NCI-H1694 (cell line): ENCODE results near the gene NCAM2.
"Not testable (repeated sequence)": the region's sequence is repeated elsewhere in the genome, so short reads cannot be mapped to it uniquely, and the experiment has no call there.

Experiments
- DNase-seq: peaks from one replicate; lab custom pipeline; 2025; lab: John Stamatoyannopoulos, UW

Gene NCAM2

GRCh38 chr21:21309510-21309909, 311.3 kb downstream of the NCAM2 start:
- no peak for DNase-seq

- DNase-seq, result no peak
These were observed 326.1 kb downstream of the NCAM2 start for GRCh38 chr21:21324297-21324696.

GRCh38 chr21:21332492-21332891, 334.3 kb downstream of the NCAM2 start:
- no peak for DNase-seq

DNA sequence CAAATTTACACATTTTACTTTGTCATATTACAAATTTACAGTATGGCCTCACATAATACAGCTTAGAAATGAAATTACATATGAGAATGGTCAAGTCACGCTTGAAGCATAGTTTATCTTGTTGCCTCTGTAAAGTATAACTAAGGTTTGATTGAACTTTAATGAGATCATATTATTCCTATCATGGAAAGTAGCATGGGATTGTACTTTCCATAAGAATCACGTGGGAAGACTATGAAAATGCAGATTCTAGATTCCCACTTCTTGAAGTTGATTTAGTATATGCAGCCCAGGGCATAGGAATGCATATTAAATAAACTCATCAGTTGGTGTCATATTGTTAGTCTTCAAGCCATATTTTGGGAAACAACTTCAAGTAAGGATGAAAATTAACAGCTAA, 342.8 kb downstream of the NCAM2 start:
- DNase-seq, result no peak

DNA sequence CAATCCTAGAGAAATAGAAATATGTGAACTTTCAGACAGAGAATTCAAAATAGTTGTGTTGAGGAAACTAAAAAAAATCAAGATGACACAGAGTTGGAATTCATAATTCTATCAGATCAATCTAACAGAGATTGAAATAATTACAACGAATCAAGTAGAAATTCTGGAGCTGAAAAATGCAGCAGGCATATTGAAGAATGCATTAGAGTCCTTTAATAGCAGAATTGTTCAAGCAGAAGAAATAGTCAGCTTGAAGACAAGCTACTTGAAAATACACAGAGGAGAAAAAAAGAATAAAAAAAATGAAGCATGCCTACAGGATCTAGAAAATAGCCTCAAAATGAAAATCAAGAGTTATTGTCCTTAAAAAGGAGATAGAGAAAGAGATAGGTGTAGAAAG, 347.1 kb downstream of the NCAM2 start:
- DNase-seq, result no peak

DNA sequence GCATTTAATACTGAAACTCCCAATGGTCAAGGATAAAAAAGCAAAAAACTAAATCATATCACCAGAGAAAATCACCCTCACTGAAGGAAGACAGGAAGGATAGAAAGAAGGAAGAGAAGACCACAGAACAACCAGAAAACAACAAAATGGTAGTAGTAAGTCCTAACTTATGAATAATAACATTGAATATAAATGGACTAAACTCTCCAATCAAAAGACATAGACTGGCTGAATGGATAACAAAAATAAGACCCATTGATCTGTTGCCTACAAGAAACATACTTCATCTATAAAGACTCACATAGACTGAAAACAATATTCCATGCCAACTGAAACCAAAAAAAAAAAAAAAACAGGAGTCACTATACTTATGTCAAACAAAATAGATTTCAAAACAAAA, 347.7 kb downstream of the NCAM2 start:
- no peak for DNase-seq

- DNase-seq, result no peak
These were observed 368.1 kb downstream of the NCAM2 start for GRCh38 chr21:21366277-21366676.

DNA sequence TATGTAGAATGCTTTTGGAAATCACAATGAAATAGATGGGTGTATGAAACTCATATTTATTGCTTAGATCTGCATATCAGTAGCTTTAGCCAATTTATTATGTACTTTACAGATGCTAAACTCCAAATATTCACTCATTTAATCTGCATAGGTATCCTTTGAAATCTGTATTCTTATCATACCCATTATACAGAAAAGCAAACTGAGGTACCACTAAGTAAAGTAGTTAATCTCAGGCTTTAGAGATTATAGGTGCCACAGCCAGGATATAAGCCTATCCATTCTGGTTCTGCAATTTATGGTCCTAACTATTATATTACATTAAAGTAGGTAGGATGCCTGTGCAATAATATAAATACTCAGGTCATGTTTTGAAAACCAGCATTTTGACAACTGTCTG, 369.4 kb downstream of the NCAM2 start:
- DNase-seq, result no peak

GRCh38 chr21:21373969-21374368, 375.8 kb downstream of the NCAM2 start:
- DNase-seq, result no peak

DNA sequence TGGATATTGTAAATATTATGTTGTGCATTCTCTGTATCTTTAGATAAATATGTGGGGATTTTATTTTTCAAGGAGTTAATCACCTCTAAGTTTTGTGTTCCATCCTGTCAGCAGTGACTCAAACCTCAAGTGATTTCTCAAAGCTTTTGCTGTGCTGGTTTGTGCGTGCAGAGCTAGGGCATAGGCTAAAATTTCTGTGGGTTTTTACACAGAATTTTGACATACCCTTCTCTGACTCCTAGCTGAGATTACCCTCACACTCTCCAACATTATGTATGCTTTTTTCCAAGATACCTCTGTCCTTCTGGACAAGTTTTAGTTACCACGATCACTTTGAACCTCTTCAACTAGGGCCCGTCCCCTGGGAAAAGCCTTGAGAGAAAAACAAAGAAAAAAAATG, 384.9 kb downstream of the NCAM2 start:
- no peak for DNase-seq

- DNase-seq, result no peak
These were observed 386.8 kb downstream of the NCAM2 start for GRCh38 chr21:21384977-21385376.

GRCh38 chr21:21385404-21385803, 387.2 kb downstream of the NCAM2 start:
- no peak for DNase-seq

DNA sequence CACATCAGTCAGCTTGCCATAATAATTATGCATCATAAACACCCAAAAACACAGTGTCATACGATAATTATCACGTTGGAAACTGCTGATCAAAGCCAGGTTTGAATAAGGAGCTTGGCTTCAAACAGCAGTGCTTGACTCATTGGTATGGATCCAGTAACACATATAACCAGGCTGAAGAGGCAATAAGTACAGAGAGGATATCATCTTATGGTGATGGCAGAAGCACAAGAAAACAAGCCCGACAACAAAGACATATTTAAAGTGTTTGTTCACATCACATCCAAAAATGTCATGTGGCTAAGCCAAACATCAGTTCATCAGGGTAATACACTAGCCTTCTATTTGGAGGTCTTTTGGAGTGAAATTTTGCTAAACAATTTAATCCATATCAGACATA, 389.7 kb downstream of the NCAM2 start:
- DNase-seq, result no peak

DNA sequence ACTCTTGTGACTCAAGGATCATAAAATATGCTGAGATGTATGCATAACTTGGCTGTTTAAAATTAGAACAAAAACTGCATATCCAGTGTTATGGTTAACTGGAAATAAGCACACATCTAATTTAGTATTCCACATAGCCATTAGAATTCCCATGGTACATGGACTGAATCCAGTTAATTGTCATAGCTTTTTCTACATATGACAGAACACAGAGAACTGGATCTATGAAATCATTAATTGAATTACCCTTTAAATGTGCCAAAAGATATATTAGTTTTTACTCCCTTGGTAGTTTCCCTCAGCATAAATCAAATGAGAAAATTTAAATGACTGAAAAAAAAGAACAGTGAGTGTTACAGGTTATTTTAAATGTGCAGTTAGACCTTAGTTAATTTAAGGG, 395.9 kb downstream of the NCAM2 start:
- DNase-seq, result no peak

DNA sequence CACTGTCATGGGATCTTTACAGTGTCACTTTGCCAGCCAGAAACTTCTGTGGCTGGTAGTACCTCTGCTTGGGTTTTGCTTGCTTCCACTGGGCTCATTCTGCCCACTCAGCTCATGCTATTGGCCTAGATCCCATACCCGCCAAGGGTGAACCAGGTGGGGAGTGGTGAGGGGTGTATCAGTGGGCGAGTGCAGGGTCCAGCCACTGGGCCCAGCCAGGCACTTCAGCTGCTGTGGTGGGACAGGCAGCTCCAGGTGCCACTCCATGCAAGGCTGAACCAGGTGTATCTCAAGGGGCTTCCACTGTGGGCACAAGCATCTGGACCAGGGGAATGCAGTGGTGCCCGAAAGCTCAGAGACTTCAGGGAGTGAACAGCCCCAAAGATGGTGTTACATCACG, 398.2 kb downstream of the NCAM2 start:
- no peak for DNase-seq

GRCh38 chr21:21397464-21397863, 399.3 kb downstream of the NCAM2 start:
- DNase-seq, result no peak

GRCh38 chr21:21401444-21401843, 403.2 kb downstream of the NCAM2 start:
- DNase-seq, result no peak

- not testable (repeated sequence) for DNase-seq
These were observed 404.0 kb downstream of the NCAM2 start for GRCh38 chr21:21402187-21402586.

- not testable (repeated sequence) for DNase-seq
These were observed 406.1 kb downstream of the NCAM2 start for GRCh38 chr21:21404261-21404660.

DNA sequence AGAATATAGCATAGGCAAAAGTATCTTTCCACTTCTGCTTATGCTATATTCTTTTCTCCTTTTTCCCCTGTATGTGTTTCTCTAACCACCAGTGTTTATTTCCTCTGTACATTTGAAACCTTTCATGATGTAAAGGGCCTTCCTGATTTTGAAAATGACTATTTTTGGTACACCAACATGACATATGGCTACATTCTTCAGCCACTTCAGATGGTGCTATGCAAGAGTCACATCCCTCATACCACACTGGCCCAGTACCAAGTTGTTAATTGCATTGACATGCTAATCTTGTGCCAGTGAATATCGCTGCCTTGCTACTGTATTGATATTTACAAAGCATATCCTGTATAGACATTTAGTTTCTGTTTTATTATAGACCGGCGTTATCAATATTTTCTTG, 408.7 kb downstream of the NCAM2 start:
- no peak for DNase-seq

GRCh38 chr21:21412096-21412495, 413.9 kb downstream of the NCAM2 start:
- DNase-seq, result no peak

GRCh38 chr21:21415741-21416140, 417.5 kb downstream of the NCAM2 start:
- no peak for DNase-seq

GRCh38 chr21:21434944-21435343, 436.7 kb downstream of the NCAM2 start:
- no peak for DNase-seq

- no peak for DNase-seq
These were observed 437.9 kb downstream of the NCAM2 start for GRCh38 chr21:21436012-21436534.

DNA sequence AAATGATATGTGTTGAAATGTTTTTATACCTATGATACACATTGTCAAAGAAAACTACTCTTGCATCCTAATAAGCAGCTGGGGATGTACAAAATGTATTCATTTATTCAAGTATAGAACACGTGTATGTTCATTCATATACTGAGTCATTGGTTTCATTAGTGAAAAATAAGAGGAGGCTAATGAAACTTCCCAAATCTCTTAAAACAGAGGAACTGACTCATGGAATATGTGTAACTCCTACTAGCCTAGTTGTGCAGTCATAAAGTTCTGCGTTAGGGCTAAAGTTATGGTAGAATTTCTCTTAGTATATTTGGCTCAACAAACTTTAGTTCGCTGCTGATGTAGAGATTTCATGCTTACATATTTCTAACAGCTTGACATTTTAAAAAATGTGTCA, 441.6 kb downstream of the NCAM2 start:
- no peak for DNase-seq
